A549 (cell line): ENCODE measurements around the gene GPR139.

Experiments used
- EP300 ChIP-seq, 2 experiments: fragments of >200 bp; sonication (Bioruptor Twin); formaldehyde crosslinking; IDR thresholded peaks; 2 replicates in 1 of 2; 3 replicates in 1 of 2; pipeline ENCODE4 v1.6.1; 2016 to 2017
- POLR2A ChIP-seq: IDR thresholded peaks from 2 replicates; pipeline ENCODE4 v1.6.1; 2012; ENCODE audit warnings: mild to moderate bottlenecking, low read length
- TF ChIP-seq, protein P1 (sequence below): fragments of >200 bp; sonication (Bioruptor Twin); formaldehyde crosslinking; IDR thresholded peaks from 3 replicates; pipeline ENCODE4 v1.5.1; 2016
- TF ChIP-seq, protein P2 (sequence below): IDR thresholded peaks from 2 replicates; pipeline ENCODE4 v1.6.1; 2012

DNA sequence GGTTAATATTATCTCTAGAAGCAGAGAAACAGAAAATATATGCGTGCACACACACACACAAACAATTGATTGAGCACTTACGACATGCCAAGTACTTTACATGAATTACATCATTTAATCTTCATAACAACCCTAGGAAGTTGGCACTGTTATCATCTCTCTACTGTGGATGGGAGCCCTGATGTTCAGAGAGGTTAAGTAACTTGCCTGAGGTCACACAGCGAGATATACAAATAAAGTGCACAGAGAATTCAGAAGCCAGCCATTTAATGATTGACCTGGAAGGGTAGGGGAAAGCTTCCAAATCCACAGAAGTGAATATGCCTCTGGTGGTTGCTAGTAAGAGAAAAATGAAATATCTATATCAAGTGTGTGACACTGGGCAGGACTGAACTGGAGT lies 37.5 kb upstream of the GPR139 start:
- TF ChIP-seq, protein P1, sequence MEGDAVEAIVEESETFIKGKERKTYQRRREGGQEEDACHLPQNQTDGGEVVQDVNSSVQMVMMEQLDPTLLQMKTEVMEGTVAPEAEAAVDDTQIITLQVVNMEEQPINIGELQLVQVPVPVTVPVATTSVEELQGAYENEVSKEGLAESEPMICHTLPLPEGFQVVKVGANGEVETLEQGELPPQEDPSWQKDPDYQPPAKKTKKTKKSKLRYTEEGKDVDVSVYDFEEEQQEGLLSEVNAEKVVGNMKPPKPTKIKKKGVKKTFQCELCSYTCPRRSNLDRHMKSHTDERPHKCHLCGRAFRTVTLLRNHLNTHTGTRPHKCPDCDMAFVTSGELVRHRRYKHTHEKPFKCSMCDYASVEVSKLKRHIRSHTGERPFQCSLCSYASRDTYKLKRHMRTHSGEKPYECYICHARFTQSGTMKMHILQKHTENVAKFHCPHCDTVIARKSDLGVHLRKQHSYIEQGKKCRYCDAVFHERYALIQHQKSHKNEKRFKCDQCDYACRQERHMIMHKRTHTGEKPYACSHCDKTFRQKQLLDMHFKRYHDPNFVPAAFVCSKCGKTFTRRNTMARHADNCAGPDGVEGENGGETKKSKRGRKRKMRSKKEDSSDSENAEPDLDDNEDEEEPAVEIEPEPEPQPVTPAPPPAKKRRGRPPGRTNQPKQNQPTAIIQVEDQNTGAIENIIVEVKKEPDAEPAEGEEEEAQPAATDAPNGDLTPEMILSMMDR = no peak
- TF ChIP-seq POLR2A (no peak), EP300 (IDR thresholded peaks at IDR 0.05) (no peak)
- TF ChIP-seq, protein P2, sequence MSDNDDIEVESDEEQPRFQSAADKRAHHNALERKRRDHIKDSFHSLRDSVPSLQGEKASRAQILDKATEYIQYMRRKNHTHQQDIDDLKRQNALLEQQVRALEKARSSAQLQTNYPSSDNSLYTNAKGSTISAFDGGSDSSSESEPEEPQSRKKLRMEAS = no peak
